WTC11 (cell line): Measurements from ENCODE around the gene MEGF10. TPM values are rescaled to one million over a fixed set of nuclear protein-coding genes. Genes with fewer than 3 reads are reported as not detected.

Experiments used
- ATAC-seq: fragments of 200-7000 bp; cut with Tn5 transposase; 2 replicates; pipeline ENCODE4 v1.10.0; 2021; ENCODE audit warnings: mild to moderate bottlenecking, moderate library complexity
- CTCF ChIA-PET: fragments of 300-600 bp; sonication (Branson Sonifier 250); formaldehyde crosslinking; loops from one replicate; lab custom pipeline; 2021; ENCODE audit warnings: antibody characterized with exemption; lab: Charles Lee
- POLR2A ChIA-PET: fragments of 350-600 bp; sonication (Branson Sonifier 250); formaldehyde crosslinking; loops from one replicate; lab custom pipeline; 2021; ENCODE audit warnings: antibody characterized with exemption; lab: Charles Lee
- DNase-seq: peaks from one replicate; pipeline ENCODE4 v3.0.0; 2021; ENCODE audit warnings: low spot score
- H3K27ac Mint-ChIP-seq: 2 replicates; pipeline ENCODE4 v1.8.0; 2021; ENCODE audit warnings: mixed read lengths
- H3K27me3 Mint-ChIP-seq: 2 replicates; pipeline ENCODE4 v1.8.0; 2021; ENCODE audit warnings: low read depth, mild to moderate bottlenecking, moderate library complexity, mixed read lengths
- H3K36me3 Mint-ChIP-seq: 2 replicates; pipeline ENCODE4 v1.8.0; 2021; ENCODE audit warnings: mixed read lengths
- H3K4me1 Mint-ChIP-seq: 2 replicates; pipeline ENCODE4 v1.8.0; 2022; ENCODE audit warnings: mixed read lengths
- H3K4me3 Mint-ChIP-seq: 2 replicates; pipeline ENCODE4 v1.8.0; 2021; ENCODE audit warnings: mild to moderate bottlenecking, moderate library complexity, mixed read lengths
- H3K9me3 Mint-ChIP-seq: 2 replicates; pipeline ENCODE4 v1.8.0; 2021; ENCODE audit warnings: mixed read lengths
- ATF2 ChIP-seq: sonication (generic); formaldehyde crosslinking; IDR thresholded peaks from 2 replicates; pipeline ENCODE4 v1.8.1; 2022; ENCODE audit warnings: low read depth, missing genetic modification reagents, borderline replicate concordance
- E2F1 ChIP-seq: sonication (generic); formaldehyde crosslinking; IDR thresholded peaks from 2 replicates; pipeline ENCODE4 v1.8.0; 2022; ENCODE audit warnings: mild to moderate bottlenecking, missing genetic modification reagents
- ETV6 ChIP-seq: sonication (generic); formaldehyde crosslinking; IDR thresholded peaks from 2 replicates; pipeline ENCODE4 v1.8.1; 2022; ENCODE audit warnings: mild to moderate bottlenecking, missing genetic modification reagents
- FOXJ3 ChIP-seq: sonication (generic); formaldehyde crosslinking; IDR thresholded peaks from 2 replicates; pipeline ENCODE4 v1.9.0; 2021; ENCODE audit warnings: missing genetic modification reagents, mild to moderate bottlenecking, borderline replicate concordance
- GTF2I ChIP-seq: fragments of 250-450 bp; sonication (Bioruptor Pico); conservative IDR thresholded peaks from 2 replicates; pipeline ENCODE4 v1.4.0; 2021; ENCODE audit warnings: mild to moderate bottlenecking
- HMGXB4 ChIP-seq: sonication (generic); formaldehyde crosslinking; IDR thresholded peaks from 2 replicates; pipeline ENCODE4 v1.8.1; 2023; ENCODE audit warnings: mild to moderate bottlenecking, moderate library complexity, missing genetic modification reagents
- JUN ChIP-seq: sonication (generic); formaldehyde crosslinking; IDR thresholded peaks from 2 replicates; pipeline ENCODE4 v1.8.0; 2023; ENCODE audit warnings: mild to moderate bottlenecking, missing genetic modification reagents
- SMAD4 ChIP-seq: sonication (generic); formaldehyde crosslinking; IDR thresholded peaks from 2 replicates; pipeline ENCODE4 v1.8.0; 2022; ENCODE audit warnings: mild to moderate bottlenecking, missing genetic modification reagents
- TP53 ChIP-seq: sonication (generic); formaldehyde crosslinking; IDR thresholded peaks from 2 replicates; pipeline ENCODE4 v1.8.1; 2023; ENCODE audit warnings: mild to moderate bottlenecking, missing genetic modification reagents
- ZNF121 ChIP-seq: sonication (generic); formaldehyde crosslinking; IDR thresholded peaks from 2 replicates; pipeline ENCODE4 v1.8.0; 2023; ENCODE audit warnings: missing genetic modification reagents
- ZNF263 ChIP-seq: sonication (generic); formaldehyde crosslinking; IDR thresholded peaks from 2 replicates; pipeline ENCODE4 v1.8.1; 2022; ENCODE audit warnings: low read depth, mild to moderate bottlenecking, moderate library complexity, missing genetic modification reagents
- ZNF532 ChIP-seq: fragments of 250-450 bp; sonication (Bioruptor Pico); IDR thresholded peaks from 2 replicates; pipeline ENCODE4 v1.9.0; 2021; ENCODE audit warnings: mild to moderate bottlenecking, borderline replicate concordance
- total RNA-seq: library from RNA; stranded (reverse); gene quantifications from 3 replicates; pipeline ENCODE4 v1.2.3, GENCODE V29; 2021
- TF ChIP-seq, protein P1 (sequence below): sonication (generic); formaldehyde crosslinking; conservative IDR thresholded peaks from 2 replicates; pipeline ENCODE4 v1.8.1; 2023; ENCODE audit warnings: mild to moderate bottlenecking, low read depth, missing genetic modification reagents, moderate library complexity
- TF ChIP-seq, protein P2 (sequence below): fragments of 250-450 bp; sonication (Bioruptor Pico); IDR thresholded peaks from 2 replicates; pipeline ENCODE4 v2.1.2; 2022; ENCODE audit warnings: mild to moderate bottlenecking, moderate library complexity

The MEGF10 gene
- total RNA-seq, 1 experiment from 2014 or later, result 24.5 TPM

- peaks cover 5% of the 10 kb centered on the region; the same call in 1 of the 2 replicates for H3K9me3 Mint-ChIP-seq
- H3K27ac Mint-ChIP-seq, result no peak overlapping the region; the same call in 1 of the 2 replicates
- H3K27me3 Mint-ChIP-seq, result no peaks in the 10 kb centered on the region
- ChIA-PET POLR2A (no interaction called here), CTCF (no interaction called here)
- H3K4me1 Mint-ChIP-seq, result peaks cover 29% of the 10 kb centered on the region
- ATAC-seq (no peak), DNase-seq (no peak)
- TF ChIP-seq E2F1 (CRISPR knock-in tag) (no peak), ZNF263 (CRISPR knock-in tag) (no peak), ZNF121 (CRISPR knock-in tag) (no peak), SMAD4 (CRISPR knock-in tag) (no peak), FOXJ3 (CRISPR knock-in tag) (no peak), HMGXB4 (CRISPR knock-in tag) (no peak), GTF2I (CRISPR knock-in tag) (no peak), ATF2 (CRISPR knock-in tag) (no peak), ZNF532 (no peak), ETV6 (CRISPR knock-in tag) (no peak), JUN (CRISPR knock-in tag) (no peak), TP53 (CRISPR knock-in tag) (no peak)
- TF ChIP-seq, protein P1, sequence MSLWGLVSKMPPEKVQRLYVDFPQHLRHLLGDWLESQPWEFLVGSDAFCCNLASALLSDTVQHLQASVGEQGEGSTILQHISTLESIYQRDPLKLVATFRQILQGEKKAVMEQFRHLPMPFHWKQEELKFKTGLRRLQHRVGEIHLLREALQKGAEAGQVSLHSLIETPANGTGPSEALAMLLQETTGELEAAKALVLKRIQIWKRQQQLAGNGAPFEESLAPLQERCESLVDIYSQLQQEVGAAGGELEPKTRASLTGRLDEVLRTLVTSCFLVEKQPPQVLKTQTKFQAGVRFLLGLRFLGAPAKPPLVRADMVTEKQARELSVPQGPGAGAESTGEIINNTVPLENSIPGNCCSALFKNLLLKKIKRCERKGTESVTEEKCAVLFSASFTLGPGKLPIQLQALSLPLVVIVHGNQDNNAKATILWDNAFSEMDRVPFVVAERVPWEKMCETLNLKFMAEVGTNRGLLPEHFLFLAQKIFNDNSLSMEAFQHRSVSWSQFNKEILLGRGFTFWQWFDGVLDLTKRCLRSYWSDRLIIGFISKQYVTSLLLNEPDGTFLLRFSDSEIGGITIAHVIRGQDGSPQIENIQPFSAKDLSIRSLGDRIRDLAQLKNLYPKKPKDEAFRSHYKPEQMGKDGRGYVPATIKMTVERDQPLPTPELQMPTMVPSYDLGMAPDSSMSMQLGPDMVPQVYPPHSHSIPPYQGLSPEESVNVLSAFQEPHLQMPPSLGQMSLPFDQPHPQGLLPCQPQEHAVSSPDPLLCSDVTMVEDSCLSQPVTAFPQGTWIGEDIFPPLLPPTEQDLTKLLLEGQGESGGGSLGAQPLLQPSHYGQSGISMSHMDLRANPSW (CRISPR knock-in tag), result no peak
- TF ChIP-seq, protein P2, sequence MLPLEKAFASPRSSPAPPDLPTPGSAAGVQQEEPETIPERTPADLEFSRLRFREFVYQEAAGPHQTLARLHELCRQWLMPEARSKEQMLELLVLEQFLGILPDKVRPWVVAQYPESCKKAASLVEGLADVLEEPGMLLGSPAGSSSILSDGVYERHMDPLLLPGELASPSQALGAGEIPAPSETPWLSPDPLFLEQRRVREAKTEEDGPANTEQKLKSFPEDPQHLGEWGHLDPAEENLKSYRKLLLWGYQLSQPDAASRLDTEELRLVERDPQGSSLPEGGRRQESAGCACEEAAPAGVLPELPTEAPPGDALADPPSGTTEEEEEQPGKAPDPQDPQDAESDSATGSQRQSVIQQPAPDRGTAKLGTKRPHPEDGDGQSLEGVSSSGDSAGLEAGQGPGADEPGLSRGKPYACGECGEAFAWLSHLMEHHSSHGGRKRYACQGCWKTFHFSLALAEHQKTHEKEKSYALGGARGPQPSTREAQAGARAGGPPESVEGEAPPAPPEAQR (CRISPR knock-in tag), result no peak
- no peak overlapping the region for H3K4me3 Mint-ChIP-seq
- H3K36me3 Mint-ChIP-seq, result peaks cover 4% of the 10 kb centered on the region
Measured at GRCh38 chr5:127402361-127402760, 111.8 kb downstream of the MEGF10 start.
